Measurements from ENCODE around the gene SEC62. TPM values are rescaled to one million over a fixed set of nuclear protein-coding genes. Genes with fewer than 3 reads are reported as not detected.

SEC62 gene
- total RNA-seq, 2 experiments from 2014 or later = 64.5 to 176 TPM

DNA sequence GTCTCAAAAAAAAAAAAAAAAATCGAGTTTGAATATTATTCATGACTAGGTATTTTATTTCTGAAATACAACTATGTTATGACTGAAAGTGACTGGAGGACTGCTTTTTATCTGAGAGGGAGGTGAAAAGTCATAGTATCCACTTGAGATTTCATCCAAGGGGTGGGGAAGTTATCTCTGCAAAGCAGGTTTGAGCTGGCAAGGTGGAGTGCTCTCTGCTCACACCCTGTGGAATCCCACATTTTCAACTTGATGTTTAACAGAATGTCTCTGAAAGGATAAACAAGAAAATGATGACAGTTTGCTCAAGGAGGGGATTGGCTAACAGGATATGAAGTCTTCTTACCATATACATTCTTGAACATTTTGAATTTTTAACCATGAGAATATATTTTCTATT, 27.3 kb upstream of the SEC62 start:
- no peaks in the 10 kb centered on the region for H3K9me2 ChIP-seq (ENCODE audit: insufficient read depth, low read length)
- H3K4me3 ChIP-seq (ENCODE audit: low read depth, low read length, poor library complexity, severe bottlenecking) = peak overlapping the region; percentile 51
- H3K79me2 ChIP-seq (ENCODE audit: insufficient read depth, low read depth, low read length) = peaks cover 9% of the 10 kb centered on the region; the same call in 1 of the 2 replicates
- CTCF ChIA-PET (ENCODE audit: unreplicated experiment) = no interaction called here
- no peaks in the 10 kb centered on the region for H4K20me1 ChIP-seq (ENCODE audit: insufficient read depth, low read length)
- H2AFZ ChIP-seq (ENCODE audit: low read length) = peak overlapping the region; percentile 75; the same call in 1 of the 2 replicates
- intact Hi-C loops (cut with micrococcal nuclease; ENCODE audit: unreplicated experiment) = no loop called here
- DNase-seq (ENCODE audit: low spot score) = peak; percentile 41
- BruUV-seq (replicated peaks) = no TSS peak
- H3K4me1 ChIP-seq (ENCODE audit: insufficient read depth, low read length, poor library complexity, severe bottlenecking) = peaks cover 88% of the 10 kb centered on the region
- no peaks in the 10 kb centered on the region for H3K36me3 ChIP-seq (ENCODE audit: insufficient read depth, low read length)
- TF ChIP-seq, protein P1, sequence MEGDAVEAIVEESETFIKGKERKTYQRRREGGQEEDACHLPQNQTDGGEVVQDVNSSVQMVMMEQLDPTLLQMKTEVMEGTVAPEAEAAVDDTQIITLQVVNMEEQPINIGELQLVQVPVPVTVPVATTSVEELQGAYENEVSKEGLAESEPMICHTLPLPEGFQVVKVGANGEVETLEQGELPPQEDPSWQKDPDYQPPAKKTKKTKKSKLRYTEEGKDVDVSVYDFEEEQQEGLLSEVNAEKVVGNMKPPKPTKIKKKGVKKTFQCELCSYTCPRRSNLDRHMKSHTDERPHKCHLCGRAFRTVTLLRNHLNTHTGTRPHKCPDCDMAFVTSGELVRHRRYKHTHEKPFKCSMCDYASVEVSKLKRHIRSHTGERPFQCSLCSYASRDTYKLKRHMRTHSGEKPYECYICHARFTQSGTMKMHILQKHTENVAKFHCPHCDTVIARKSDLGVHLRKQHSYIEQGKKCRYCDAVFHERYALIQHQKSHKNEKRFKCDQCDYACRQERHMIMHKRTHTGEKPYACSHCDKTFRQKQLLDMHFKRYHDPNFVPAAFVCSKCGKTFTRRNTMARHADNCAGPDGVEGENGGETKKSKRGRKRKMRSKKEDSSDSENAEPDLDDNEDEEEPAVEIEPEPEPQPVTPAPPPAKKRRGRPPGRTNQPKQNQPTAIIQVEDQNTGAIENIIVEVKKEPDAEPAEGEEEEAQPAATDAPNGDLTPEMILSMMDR (conservative IDR thresholded peaks at IDR 0.05; ENCODE audit: low read length) = no peak
- no peak for TF ChIP-seq EZH2phosphoT487 (IDR thresholded peaks at IDR 0.05; ENCODE audit: borderline replicate concordance, low read depth, low read length)
- H3K4me2 ChIP-seq (ENCODE audit: low read length) = peak overlapping the region; percentile 78
- peak overlapping the region; percentile 99 for H3K27ac ChIP-seq (ENCODE audit: low read depth, low read length, poor library complexity, severe bottlenecking)
- POLR2A ChIA-PET = interaction anchor here (0.6 to 24.3 kb wide), 22 partner anchors 9 to 1500 kb away, joined by 3 to 559 read pairs (median 6); partner anchors contain the start of gene SEC62
- H3K9me3 ChIP-seq (ENCODE audit: low read length) = no peaks in the 10 kb centered on the region

DNA sequence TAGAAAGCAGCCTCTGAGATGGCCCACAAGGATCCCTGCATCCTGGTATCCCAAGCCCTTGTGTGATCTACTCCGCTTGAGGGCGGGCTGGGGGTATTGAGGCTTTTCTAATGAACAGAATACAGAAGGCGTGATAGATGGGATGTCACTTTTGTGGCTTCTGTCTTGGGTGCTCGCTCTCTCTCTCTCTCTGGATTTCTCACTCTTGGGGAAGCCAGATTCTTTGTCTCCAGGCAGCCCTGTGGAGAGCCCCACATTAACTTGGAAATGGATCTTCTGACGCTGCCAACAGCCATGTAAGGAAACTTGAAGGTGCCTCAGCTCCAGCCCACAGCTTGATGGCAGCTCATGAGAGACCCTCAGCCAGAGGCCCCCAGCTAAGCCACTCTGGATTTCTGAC, 26.9 kb upstream of the SEC62 start:
- ChIA-PET CTCF (ENCODE audit: unreplicated experiment) (no interaction called here), POLR2A (interaction anchor here (0.7 to 24.3 kb wide), 18 partner anchors 9 to 214 kb away, joined by 3 to 559 read pairs (median 6); partner anchors contain the start of gene SEC62)
- peak overlapping the region; percentile 78 for H3K4me2 ChIP-seq (ENCODE audit: low read length)
- H3K36me3 ChIP-seq (ENCODE audit: insufficient read depth, low read length) = no peaks in the 10 kb centered on the region
- no peaks in the 10 kb centered on the region for H3K9me2 ChIP-seq (ENCODE audit: insufficient read depth, low read length)
- intact Hi-C loops (cut with micrococcal nuclease; ENCODE audit: unreplicated experiment) = loop anchor here (1.0 to 10.0 kb wide), 7 partner anchors 7 to 1845 kb away; partner anchors contain the start of genes GOLIM4, SEC62 and SKIL
- peaks cover 9% of the 10 kb centered on the region; the same call in 1 of the 2 replicates for H3K79me2 ChIP-seq (ENCODE audit: insufficient read depth, low read depth, low read length)
- H3K4me3 ChIP-seq (ENCODE audit: low read depth, low read length, poor library complexity, severe bottlenecking) = peak overlapping the region; percentile 51
- peaks cover 88% of the 10 kb centered on the region for H3K4me1 ChIP-seq (ENCODE audit: insufficient read depth, low read length, poor library complexity, severe bottlenecking)
- no peaks in the 10 kb centered on the region for H4K20me1 ChIP-seq (ENCODE audit: insufficient read depth, low read length)
- peak; percentile 71 for DNase-seq (ENCODE audit: low spot score)
- no peak for TF ChIP-seq EZH2phosphoT487 (IDR thresholded peaks at IDR 0.05; ENCODE audit: borderline replicate concordance, low read depth, low read length)
- TF ChIP-seq, protein P1 (conservative IDR thresholded peaks at IDR 0.05; ENCODE audit: low read length) = peak; percentile 36; the same call in 1 of the 2 replicates
- H2AFZ ChIP-seq (ENCODE audit: low read length) = peak overlapping the region; percentile 75; the same call in 1 of the 2 replicates
- peak overlapping the region; percentile 99 for H3K27ac ChIP-seq (ENCODE audit: low read depth, low read length, poor library complexity, severe bottlenecking)
- BruUV-seq (replicated peaks) = no TSS peak
- H3K9me3 ChIP-seq (ENCODE audit: low read length) = no peaks in the 10 kb centered on the region

Data from OCI-LY7 (cell line).